OCI-LY1 (cell line): ENCODE data around the gene PTPRG.

Experiments used
- H2AFZ ChIP-seq: fragments of 200-600 bp; sonication (generic), shearing (Covaris generic); 2 replicates; pipeline ENCODE4 v1.6.0; 2014; ENCODE audit warnings: antibody characterized with exemption, mild to moderate bottlenecking, low read length
- H3F3A ChIP-seq: fragments of 200-600 bp; sonication (generic), shearing (Covaris generic); 2 replicates; pipeline ENCODE4 v1.6.0; 2014; ENCODE audit warnings: mild to moderate bottlenecking, antibody characterized with exemption, low read length, moderate library complexity; ENCODE audit not compliant: insufficient read depth
- H3K27ac ChIP-seq: fragments of 200-600 bp; sonication (generic); 2 replicates; pipeline ENCODE4 v1.5.1; 2014; ENCODE audit warnings: low read length, mixed run types, mild to moderate bottlenecking, low read depth; ENCODE audit not compliant: poor library complexity, severe bottlenecking
- H3K27me3 ChIP-seq: fragments of 200-600 bp; sonication (generic); 2 replicates; pipeline ENCODE4 v1.6.0; 2014; ENCODE audit warnings: antibody characterized with exemption, mild to moderate bottlenecking, low read length, moderate library complexity; ENCODE audit not compliant: insufficient read depth
- H3K36me3 ChIP-seq: fragments of 200-600 bp; sonication (generic); 2 replicates; pipeline ENCODE4 v1.6.1; 2014; ENCODE audit warnings: mild to moderate bottlenecking, antibody characterized with exemption, low read length, moderate library complexity, mixed read lengths; ENCODE audit not compliant: insufficient read depth
- H3K4me1 ChIP-seq: fragments of 200-600 bp; sonication (generic); 2 replicates; pipeline ENCODE4 v1.5.1; 2014; ENCODE audit warnings: mild to moderate bottlenecking, low read length, moderate library complexity; ENCODE audit not compliant: insufficient read depth, severe bottlenecking
- H3K4me2 ChIP-seq: fragments of 200-600 bp; sonication (generic), shearing (Covaris generic); 2 replicates; pipeline ENCODE4 v1.6.1; 2014; ENCODE audit warnings: low read length
- H3K4me3 ChIP-seq: fragments of 200-600 bp; sonication (generic); 2 replicates; pipeline ENCODE4 v1.5.1; 2014; ENCODE audit warnings: low read length, low read depth, mild to moderate bottlenecking, mixed read lengths; ENCODE audit not compliant: poor library complexity, severe bottlenecking
- H3K79me2 ChIP-seq: fragments of 200-600 bp; shearing (Covaris generic); 2 replicates; pipeline ENCODE4 v1.6.1; 2016; ENCODE audit warnings: mixed run types, low read length, mixed read lengths; ENCODE audit not compliant: insufficient read depth
- H3K9ac ChIP-seq: fragments of 200-600 bp; sonication (generic), shearing (Covaris generic); 2 replicates; pipeline ENCODE4 v1.6.1; 2014; ENCODE audit warnings: mild to moderate bottlenecking, low read length, mixed read lengths
- H3K9me2 ChIP-seq: fragments of 200-600 bp; sonication (generic), shearing (Covaris generic); 2 replicates; pipeline ENCODE4 v1.6.1; 2014; ENCODE audit warnings: low read depth, mild to moderate bottlenecking, low read length, mixed read lengths
- H3K9me3 ChIP-seq: fragments of 200-600 bp; shearing (Covaris generic); 2 replicates; pipeline ENCODE4 v1.6.1; 2014; ENCODE audit warnings: low read length, mixed read lengths
- H4K20me1 ChIP-seq: fragments of 200-600 bp; sonication (generic), shearing (Covaris generic); 2 replicates; pipeline ENCODE4 v1.6.0; 2016; ENCODE audit warnings: mild to moderate bottlenecking, low read length; ENCODE audit not compliant: insufficient read depth
- EZH2 ChIP-seq: fragments of 200-600 bp; sonication (generic), shearing (Covaris generic); IDR thresholded peaks from 2 replicates; pipeline ENCODE4 v1.8.0; 2017; ENCODE audit warnings: borderline replicate concordance, mixed run types, mild to moderate bottlenecking, antibody characterized with exemption, low read length, moderate library complexity, mixed read lengths
- TF ChIP-seq, protein P1 (sequence below): fragments of 200-600 bp; sonication (generic), shearing (Covaris generic); IDR thresholded peaks from 2 replicates; pipeline ENCODE4 v1.5.1; 2017; ENCODE audit warnings: mild to moderate bottlenecking, antibody characterized with exemption, low read length, moderate library complexity, mixed read lengths

Gene PTPRG

DNA sequence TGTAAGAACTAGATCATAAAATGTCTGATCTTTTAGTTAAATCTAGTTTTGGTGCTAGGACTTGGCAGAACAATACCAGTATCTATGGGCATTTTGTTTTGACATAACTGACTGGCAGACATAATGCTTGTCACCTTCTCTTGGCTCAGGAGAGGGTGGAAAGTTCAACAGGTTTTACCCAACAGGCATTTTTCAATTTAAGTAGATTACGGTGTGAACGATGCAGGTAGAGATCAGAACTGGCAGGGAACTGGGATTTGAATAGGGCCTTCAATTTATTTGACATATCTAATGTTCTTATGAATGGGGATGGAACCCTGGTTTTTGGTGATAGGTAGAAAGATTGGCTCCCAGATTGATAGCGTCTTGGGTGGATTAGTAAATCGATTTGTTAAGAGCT is 460.9 kb downstream of the PTPRG start:
- H3K4me3 ChIP-seq = no peak overlapping the region
- no peaks in the 10 kb centered on the region for H3K4me1 ChIP-seq

DNA sequence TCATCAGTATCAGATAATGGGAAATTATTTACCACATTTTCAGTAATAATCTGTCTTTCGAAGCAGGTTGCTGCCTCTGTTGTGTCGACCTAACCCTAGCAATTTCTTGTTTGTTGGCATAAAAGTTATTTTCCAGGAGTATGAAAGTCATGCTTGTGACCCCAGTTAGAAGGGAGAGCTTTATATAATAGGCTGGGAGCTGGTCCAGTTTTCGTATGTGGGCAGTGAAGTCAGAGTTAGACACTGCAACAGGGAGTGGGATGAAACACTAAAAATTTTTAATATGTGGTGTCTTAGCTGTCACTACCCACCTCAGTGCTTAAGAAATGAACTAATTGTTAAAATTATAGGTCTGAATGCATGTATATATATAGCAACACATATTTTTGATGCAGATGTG is 463.5 kb downstream of the PTPRG start:
- Histone ChIP-seq H4K20me1 (no peaks in the 10 kb centered on the region), H3K4me1 (no peaks in the 10 kb centered on the region), H2AFZ (no peak overlapping the region), H3K9me3 (no peaks in the 10 kb centered on the region), H3K9ac (no peak overlapping the region), H3K36me3 (no peaks in the 10 kb centered on the region), H3K4me3 (no peak overlapping the region), H3F3A (no peaks in the 10 kb centered on the region), H3K27me3 (no peaks in the 10 kb centered on the region), H3K79me2 (no peaks in the 10 kb centered on the region), H3K4me2 (no peak overlapping the region), H3K27ac (no peak overlapping the region), H3K9me2 (no peaks in the 10 kb centered on the region)
- no peak for TF ChIP-seq EZH2
- TF ChIP-seq, protein P1, sequence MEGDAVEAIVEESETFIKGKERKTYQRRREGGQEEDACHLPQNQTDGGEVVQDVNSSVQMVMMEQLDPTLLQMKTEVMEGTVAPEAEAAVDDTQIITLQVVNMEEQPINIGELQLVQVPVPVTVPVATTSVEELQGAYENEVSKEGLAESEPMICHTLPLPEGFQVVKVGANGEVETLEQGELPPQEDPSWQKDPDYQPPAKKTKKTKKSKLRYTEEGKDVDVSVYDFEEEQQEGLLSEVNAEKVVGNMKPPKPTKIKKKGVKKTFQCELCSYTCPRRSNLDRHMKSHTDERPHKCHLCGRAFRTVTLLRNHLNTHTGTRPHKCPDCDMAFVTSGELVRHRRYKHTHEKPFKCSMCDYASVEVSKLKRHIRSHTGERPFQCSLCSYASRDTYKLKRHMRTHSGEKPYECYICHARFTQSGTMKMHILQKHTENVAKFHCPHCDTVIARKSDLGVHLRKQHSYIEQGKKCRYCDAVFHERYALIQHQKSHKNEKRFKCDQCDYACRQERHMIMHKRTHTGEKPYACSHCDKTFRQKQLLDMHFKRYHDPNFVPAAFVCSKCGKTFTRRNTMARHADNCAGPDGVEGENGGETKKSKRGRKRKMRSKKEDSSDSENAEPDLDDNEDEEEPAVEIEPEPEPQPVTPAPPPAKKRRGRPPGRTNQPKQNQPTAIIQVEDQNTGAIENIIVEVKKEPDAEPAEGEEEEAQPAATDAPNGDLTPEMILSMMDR = no peak

More for the DNA sequence above, 460.9 kb downstream of the PTPRG start:
- no peak overlapping the region for H3K9ac ChIP-seq
- H3K36me3 ChIP-seq = no peaks in the 10 kb centered on the region
- H2AFZ ChIP-seq = no peak overlapping the region
- no peaks in the 10 kb centered on the region for H3K9me2 ChIP-seq
- H3K9me3 ChIP-seq = no peaks in the 10 kb centered on the region
- no peak for TF ChIP-seq EZH2
- TF ChIP-seq, protein P1 = no peak
- H3K27me3 ChIP-seq = no peaks in the 10 kb centered on the region
- no peaks in the 10 kb centered on the region for H3K79me2 ChIP-seq
- H4K20me1 ChIP-seq = no peaks in the 10 kb centered on the region
- no peak overlapping the region for H3K4me2 ChIP-seq
- H3K27ac ChIP-seq = no peak overlapping the region
- H3F3A ChIP-seq = no peaks in the 10 kb centered on the region

DNA sequence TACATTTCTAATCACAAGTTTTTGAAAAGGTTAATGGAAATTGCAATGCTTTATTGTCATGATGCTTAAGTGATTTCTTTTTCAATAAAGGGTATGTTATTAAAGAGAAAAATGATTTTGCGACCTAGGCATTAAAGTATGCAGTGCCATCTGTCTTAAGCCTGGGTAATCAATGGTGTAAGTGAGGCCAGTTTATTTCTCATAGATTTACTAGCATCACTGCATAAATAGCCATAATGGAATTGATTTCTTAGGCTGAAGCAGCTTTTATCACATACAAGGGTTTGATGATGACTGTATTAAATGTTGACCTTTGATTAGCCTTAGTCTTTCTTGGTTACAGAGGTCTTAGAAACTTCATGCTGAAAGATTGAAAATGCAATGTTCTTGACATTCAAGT is 464.5 kb downstream of the PTPRG start:
- Histone ChIP-seq H3K36me3 (no peaks in the 10 kb centered on the region), H3K27ac (no peak overlapping the region), H3K79me2 (no peaks in the 10 kb centered on the region), H3F3A (no peaks in the 10 kb centered on the region), H3K4me2 (no peak overlapping the region), H3K27me3 (no peaks in the 10 kb centered on the region), H2AFZ (no peak overlapping the region), H3K4me1 (no peaks in the 10 kb centered on the region), H3K9me3 (no peaks in the 10 kb centered on the region), H3K9ac (no peak overlapping the region), H3K4me3 (no peak overlapping the region), H4K20me1 (no peaks in the 10 kb centered on the region), H3K9me2 (no peaks in the 10 kb centered on the region)
- no peak for TF ChIP-seq EZH2
- TF ChIP-seq, protein P1 = no peak
